OCI-LY3 (cell line): ENCODE data around the gene C1QL2.

Experiments
- EZH2phosphoT487 ChIP-seq: fragments of 200-600 bp; shearing (Covaris generic); IDR thresholded peaks from 2 replicates; pipeline ENCODE4 v1.6.1; 2018; ENCODE audit warnings: antibody characterized with exemption, mixed run types, low read depth
- TF ChIP-seq, protein P1 (sequence below): fragments of 200-600, 300-600 bp; sonication (generic); IDR thresholded peaks from 2 replicates; pipeline ENCODE4 v1.5.1; 2014; ENCODE audit warnings: antibody characterized with exemption, low read length, low read depth

DNA sequence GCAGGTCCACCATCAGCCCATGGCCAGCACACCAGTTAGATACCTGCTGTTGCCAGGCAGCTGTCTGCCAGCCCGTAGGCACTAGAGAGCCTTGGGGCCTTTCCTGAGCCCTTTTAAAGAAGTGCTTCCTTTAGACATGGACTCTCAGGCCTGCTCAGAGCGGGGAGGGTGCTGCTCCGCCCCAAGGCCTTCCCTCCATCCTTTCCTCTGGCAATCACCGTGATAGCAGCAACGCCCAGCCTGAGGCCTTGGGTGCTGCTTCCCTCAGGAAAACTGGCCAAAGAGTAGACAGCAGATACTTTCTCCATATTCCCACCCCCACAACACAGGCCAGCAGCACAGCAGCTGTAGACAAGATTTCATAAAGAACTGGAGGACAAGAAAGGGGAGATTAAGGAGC is 22.3 kb upstream of the C1QL2 start:
- TF ChIP-seq, protein P1, sequence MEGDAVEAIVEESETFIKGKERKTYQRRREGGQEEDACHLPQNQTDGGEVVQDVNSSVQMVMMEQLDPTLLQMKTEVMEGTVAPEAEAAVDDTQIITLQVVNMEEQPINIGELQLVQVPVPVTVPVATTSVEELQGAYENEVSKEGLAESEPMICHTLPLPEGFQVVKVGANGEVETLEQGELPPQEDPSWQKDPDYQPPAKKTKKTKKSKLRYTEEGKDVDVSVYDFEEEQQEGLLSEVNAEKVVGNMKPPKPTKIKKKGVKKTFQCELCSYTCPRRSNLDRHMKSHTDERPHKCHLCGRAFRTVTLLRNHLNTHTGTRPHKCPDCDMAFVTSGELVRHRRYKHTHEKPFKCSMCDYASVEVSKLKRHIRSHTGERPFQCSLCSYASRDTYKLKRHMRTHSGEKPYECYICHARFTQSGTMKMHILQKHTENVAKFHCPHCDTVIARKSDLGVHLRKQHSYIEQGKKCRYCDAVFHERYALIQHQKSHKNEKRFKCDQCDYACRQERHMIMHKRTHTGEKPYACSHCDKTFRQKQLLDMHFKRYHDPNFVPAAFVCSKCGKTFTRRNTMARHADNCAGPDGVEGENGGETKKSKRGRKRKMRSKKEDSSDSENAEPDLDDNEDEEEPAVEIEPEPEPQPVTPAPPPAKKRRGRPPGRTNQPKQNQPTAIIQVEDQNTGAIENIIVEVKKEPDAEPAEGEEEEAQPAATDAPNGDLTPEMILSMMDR: no peak
- no peak for TF ChIP-seq EZH2phosphoT487
